WERI-Rb-1 (cell line): Measurements from ENCODE around the gene ZCCHC3.

Experiments
- DNase-seq: peaks from one replicate; pipeline ENCODE4 v3.0.0-alpha.2; 2020
- H3K27ac ChIP-seq: fragments of 250-450 bp; sonication (Bioruptor Pico); 2 replicates; pipeline ENCODE4 v1.5.1; 2020; ENCODE audit warnings: mild to moderate bottlenecking, moderate library complexity
- H3K27me3 ChIP-seq: fragments of 250-450 bp; sonication (Bioruptor Pico); 2 replicates; pipeline ENCODE4 v1.5.1; 2021; ENCODE audit warnings: mild to moderate bottlenecking, low read depth, moderate library complexity; ENCODE audit not compliant: insufficient read depth, severe bottlenecking
- H3K36me3 ChIP-seq: fragments of 250-450 bp; sonication (Bioruptor Pico); 2 replicates; pipeline ENCODE4 v1.5.1; 2020; ENCODE audit warnings: mild to moderate bottlenecking, moderate library complexity
- H3K4me3 ChIP-seq: 2 replicates; pipeline ENCODE4 v1.5.1; 2011; ENCODE audit warnings: low read depth, mild to moderate bottlenecking, control low read depth, low read length
- H3K9me3 ChIP-seq: fragments of 250-450 bp; sonication (Bioruptor Pico); 2 replicates; pipeline ENCODE4 v1.5.1; 2021; ENCODE audit warnings: mild to moderate bottlenecking, moderate library complexity; ENCODE audit not compliant: severe bottlenecking
- TF ChIP-seq, protein P1 (sequence below): IDR thresholded peaks from 2 replicates; pipeline ENCODE4 v1.5.1; 2011; ENCODE audit warnings: low read depth, mild to moderate bottlenecking, control low read depth, inconsistent platforms, low read length

ZCCHC3 gene

DNA sequence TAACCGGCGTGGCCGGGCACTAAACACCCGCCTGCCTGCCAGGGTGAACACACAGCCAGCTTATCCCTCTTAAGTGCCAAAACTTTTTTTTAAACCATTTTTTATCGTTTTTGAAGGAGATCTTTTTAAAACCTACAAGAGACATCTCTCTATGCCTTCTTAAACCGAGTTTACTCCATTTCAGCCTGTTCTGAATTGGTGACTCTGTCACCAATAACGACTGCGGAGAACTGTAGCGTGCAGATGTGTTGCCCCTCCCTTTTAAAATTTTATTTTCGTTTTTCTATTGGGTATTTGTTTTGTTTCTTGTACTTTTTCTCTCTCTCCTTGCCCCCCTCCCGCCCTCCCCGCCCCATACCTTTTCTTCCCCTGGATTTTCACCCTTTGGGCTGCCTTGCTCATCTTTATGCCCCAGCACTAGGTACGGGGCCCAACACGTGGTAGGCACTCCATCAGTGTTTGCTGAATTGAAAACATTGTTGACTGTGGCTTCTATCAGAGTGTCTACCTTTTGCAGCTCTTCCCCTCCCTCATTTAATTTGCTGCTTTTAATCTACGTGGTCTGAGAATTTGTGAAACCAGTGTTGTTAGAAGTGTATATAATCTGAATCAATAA lies 1.5 kb downstream of the ZCCHC3 start:
- H3K27me3 ChIP-seq, result no peaks in the 10 kb centered on the region
- no peak for DNase-seq
- TF ChIP-seq, protein P1, sequence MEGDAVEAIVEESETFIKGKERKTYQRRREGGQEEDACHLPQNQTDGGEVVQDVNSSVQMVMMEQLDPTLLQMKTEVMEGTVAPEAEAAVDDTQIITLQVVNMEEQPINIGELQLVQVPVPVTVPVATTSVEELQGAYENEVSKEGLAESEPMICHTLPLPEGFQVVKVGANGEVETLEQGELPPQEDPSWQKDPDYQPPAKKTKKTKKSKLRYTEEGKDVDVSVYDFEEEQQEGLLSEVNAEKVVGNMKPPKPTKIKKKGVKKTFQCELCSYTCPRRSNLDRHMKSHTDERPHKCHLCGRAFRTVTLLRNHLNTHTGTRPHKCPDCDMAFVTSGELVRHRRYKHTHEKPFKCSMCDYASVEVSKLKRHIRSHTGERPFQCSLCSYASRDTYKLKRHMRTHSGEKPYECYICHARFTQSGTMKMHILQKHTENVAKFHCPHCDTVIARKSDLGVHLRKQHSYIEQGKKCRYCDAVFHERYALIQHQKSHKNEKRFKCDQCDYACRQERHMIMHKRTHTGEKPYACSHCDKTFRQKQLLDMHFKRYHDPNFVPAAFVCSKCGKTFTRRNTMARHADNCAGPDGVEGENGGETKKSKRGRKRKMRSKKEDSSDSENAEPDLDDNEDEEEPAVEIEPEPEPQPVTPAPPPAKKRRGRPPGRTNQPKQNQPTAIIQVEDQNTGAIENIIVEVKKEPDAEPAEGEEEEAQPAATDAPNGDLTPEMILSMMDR, result no peak
- H3K27ac ChIP-seq, result peak overlapping the region; percentile 96
- no peaks in the 10 kb centered on the region for H3K9me3 ChIP-seq
- peaks cover 19% of the 10 kb centered on the region for H3K36me3 ChIP-seq
- peak overlapping the region; percentile 65 for H3K4me3 ChIP-seq

GRCh38 chr20:300345-300990 lies 3.1 kb downstream of the ZCCHC3 start:
- Histone ChIP-seq H3K9me3 (no peaks in the 10 kb centered on the region), H3K36me3 (peaks cover 19% of the 10 kb centered on the region), H3K27ac (peak overlapping the region; percentile 59), H3K27me3 (no peaks in the 10 kb centered on the region), H3K4me3 (no peak overlapping the region)
- TF ChIP-seq, protein P1, result no peak
- no peak for DNase-seq

DNA sequence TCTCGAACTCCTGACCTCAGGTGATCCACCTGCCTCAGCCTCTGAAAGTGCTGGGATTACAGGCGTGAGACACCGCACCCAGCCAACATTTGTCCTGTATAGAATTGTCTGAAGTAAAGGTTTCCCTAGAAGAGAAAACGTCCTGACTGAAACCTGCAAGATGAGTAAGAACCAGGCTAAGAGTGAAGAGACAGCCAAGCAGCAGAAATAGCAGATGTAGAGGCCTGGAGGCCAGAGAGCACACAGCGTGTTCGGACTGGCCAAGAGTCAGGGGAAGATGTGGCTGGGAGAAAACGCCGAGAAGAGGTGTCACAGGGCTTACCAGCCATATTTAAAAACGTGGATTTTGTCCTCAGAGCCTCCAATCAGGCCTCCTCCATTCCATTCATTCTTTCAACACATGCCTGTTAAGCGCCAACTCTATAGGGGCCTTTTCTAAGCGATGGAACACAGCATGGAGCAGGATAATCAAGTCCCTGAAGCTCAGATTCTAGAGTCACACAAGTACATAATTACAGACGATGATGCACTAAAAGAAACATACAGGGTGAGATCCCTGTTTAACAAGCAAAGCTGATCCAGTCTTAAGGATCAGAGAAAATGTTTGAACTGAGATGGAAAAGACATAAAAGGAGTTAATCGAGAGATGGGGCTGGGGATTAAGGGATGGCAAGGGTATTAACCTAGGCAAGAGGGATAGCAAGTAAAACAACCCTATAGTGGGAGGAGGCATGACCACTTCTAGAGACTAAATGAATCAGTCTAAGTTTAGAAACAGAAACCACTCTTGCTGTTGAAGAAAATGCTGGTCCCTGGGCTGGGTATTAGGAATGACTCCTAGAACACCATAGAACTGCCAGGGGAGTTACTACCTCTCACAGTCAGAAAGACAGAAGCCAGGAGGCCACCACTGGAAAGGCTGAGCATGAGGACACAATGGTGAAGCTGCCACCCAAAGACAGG lies 4.8 kb downstream of the ZCCHC3 start:
- TF ChIP-seq, protein P1, result no peak
- Histone ChIP-seq H3K27ac (peak overlapping the region; percentile 59), H3K36me3 (peaks cover 19% of the 10 kb centered on the region), H3K27me3 (no peaks in the 10 kb centered on the region), H3K4me3 (no peak overlapping the region), H3K9me3 (no peaks in the 10 kb centered on the region)
- peak; percentile 24 for DNase-seq

DNA sequence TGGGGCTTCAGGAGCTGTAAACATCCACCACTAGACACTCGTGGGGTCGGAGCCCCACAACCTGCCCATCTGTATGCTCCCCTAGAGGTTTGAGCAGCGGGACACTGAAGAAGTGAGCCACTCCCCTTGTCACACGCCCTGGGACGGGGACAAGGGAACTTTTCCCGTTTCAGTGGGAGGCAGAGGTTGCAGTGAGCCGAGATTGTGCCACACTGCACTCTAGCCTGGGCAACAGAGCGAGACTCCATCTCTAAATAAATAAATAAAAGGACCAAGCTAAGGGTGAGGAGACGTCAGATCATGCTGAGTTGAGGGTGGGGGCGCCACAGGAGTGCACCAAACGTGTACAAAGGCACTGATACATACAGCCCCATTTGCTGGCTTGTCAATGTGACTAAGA lies 8.4 kb downstream of the ZCCHC3 start:
- Histone ChIP-seq H3K9me3 (no peaks in the 10 kb centered on the region), H3K27me3 (no peaks in the 10 kb centered on the region), H3K4me3 (no peak overlapping the region), H3K36me3 (peaks cover under 1% of the 10 kb centered on the region), H3K27ac (no peak overlapping the region)
- TF ChIP-seq, protein P1, result no peak
- DNase-seq, result no peak

DNA sequence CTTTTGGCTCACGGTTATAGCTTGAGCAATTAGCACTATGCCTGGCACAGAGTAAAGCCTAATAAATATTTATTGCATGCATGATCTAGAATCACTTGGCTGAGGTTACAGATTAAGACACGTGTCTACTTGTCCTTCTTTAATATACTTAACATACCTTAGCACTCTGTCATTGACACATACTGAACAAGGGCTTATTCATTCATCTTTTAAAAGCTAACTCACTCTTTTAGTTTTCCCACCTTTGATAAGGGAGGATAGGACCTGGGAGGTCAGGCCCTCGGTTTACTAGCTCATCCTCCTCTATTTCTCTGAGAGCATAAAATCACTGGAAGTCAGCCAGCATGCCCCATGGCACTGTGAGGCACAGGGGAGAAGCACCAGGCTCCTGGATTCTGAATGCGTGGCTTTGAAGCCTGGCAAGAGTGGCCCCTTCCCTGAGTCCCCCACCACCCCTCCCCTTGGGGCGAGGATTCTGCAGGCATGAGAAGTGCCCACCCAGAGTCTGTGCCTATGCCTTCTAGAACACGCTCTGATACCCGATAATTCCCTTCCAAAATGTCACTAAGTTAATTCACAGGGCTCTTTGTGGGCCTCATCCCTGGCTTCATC lies 11.2 kb downstream of the ZCCHC3 start:
- no peak for DNase-seq
- Histone ChIP-seq H3K4me3 (no peak overlapping the region), H3K27me3 (no peaks in the 10 kb centered on the region), H3K27ac (no peak overlapping the region), H3K9me3 (no peaks in the 10 kb centered on the region), H3K36me3 (no peaks in the 10 kb centered on the region)
- TF ChIP-seq, protein P1, result no peak
